ENCODE measurements around the gene CILP2.

GRCh38 chr19:19578252-19578651 lies 40.2 kb downstream of the CILP2 start:
- TF ChIP-seq CTCF (IDR thresholded peaks at IDR 0.05) (no peak), POLR2A (IDR thresholded peaks at IDR 0.05) (no peak), POLR2AphosphoS5 (IDR thresholded peaks at IDR 0.05) (no peak)
